Coronary artery (tissue), 2 donors: ENCODE results near the gene LMOD1.
A peak's percentile ranks its signal among the peaks of the same experiment; 100 is the strongest.
"Not testable (repeated sequence)": the region's sequence is repeated elsewhere in the genome, so short reads cannot be mapped to it uniquely, and the experiment has no call there.

ENCODE experiments used
- DNase-seq: peaks from one replicate; pipeline ENCODE4 v3.0.0-alpha.2; 2017; ENCODE audit warnings: low spot score
- H3K27ac ChIP-seq, 2 donors: fragments of 200-600 bp; sonication (generic); one replicate each; pipeline ENCODE4 v1.5.1; 2016 to 2019
- H3K4me3 ChIP-seq: fragments of 200-600 bp; sonication (generic); 2 replicates; pipeline ENCODE4 v1.5.1; 2016; ENCODE audit warnings: mild to moderate bottlenecking, moderate library complexity
- TF ChIP-seq, protein P1 (sequence below): fragments of 200-600 bp; sonication (generic); IDR thresholded peaks from one replicate; pipeline ENCODE4 v1.5.1; 2019; ENCODE audit warnings: antibody characterized with exemption

The LMOD1 gene

DNA sequence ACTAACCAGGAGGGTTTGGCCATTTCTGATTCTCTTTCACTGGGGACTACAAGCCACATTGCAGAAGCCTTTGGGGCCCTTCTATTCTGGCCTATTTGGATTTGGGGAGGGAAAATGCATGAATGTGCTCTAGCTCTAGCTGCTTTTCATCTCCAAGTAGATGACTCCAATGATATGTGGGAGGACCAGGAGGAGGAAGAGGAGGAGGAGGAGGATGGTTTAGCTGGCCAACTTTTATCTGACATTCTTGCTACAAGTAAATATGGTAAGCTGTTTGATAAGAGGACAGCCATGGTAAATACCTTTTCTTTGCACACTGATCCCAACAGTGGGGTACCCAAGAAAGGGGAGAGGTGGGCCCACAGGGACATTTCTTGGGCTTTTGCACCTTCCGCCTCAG is 71.7 kb downstream of the LMOD1 start:
- TF ChIP-seq, protein P1, sequence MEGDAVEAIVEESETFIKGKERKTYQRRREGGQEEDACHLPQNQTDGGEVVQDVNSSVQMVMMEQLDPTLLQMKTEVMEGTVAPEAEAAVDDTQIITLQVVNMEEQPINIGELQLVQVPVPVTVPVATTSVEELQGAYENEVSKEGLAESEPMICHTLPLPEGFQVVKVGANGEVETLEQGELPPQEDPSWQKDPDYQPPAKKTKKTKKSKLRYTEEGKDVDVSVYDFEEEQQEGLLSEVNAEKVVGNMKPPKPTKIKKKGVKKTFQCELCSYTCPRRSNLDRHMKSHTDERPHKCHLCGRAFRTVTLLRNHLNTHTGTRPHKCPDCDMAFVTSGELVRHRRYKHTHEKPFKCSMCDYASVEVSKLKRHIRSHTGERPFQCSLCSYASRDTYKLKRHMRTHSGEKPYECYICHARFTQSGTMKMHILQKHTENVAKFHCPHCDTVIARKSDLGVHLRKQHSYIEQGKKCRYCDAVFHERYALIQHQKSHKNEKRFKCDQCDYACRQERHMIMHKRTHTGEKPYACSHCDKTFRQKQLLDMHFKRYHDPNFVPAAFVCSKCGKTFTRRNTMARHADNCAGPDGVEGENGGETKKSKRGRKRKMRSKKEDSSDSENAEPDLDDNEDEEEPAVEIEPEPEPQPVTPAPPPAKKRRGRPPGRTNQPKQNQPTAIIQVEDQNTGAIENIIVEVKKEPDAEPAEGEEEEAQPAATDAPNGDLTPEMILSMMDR: no peak
- Histone ChIP-seq H3K4me3 (no peak overlapping the region), H3K27ac (no peak overlapping the region)
- no peak for DNase-seq

DNA sequence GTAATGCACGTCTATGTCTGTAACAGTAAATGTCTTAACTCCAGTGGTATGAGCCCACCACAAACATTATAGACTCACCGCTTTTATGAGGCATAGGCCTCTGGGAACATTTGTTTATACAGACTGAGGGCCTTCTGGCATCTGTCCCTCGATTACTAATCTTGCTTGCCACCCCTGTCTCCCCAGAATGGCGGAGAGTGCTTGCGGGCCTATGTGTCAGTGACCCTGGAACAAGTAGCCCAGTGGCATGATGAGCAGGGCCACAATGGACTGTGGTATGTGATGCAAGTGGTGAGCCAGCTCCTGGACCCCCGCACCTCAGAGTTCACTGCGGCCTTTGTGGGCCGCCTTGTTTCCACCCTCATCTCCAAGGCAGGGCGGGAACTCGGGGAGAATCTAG is 76.0 kb downstream of the LMOD1 start:
- Histone ChIP-seq H3K4me3 (no peak overlapping the region), H3K27ac (no peak overlapping the region)
- no peak for DNase-seq
- TF ChIP-seq, protein P1: no peak

DNA sequence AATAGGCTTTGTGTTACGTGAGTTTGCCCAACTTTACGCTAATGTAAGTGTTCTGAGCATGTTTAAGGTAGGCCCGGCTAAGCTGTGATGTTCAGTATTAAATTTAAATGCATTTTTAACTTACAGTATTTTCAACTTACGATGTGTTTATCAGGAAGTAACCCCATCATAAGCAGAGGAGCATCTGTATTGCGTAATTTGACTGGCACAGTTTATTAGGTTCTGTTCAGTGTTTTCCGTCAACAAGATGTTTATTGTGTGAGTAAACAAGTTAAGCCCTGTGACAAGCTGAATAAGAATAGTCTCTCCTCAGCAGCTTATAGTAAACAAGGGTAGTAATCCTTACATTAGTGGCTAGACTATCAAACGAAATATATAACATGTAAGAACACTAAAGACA is 84.9 kb downstream of the LMOD1 start:
- TF ChIP-seq, protein P1: no peak
- DNase-seq: no peak
- Histone ChIP-seq H3K4me3 (no peak overlapping the region), H3K27ac (no peak overlapping the region)

DNA sequence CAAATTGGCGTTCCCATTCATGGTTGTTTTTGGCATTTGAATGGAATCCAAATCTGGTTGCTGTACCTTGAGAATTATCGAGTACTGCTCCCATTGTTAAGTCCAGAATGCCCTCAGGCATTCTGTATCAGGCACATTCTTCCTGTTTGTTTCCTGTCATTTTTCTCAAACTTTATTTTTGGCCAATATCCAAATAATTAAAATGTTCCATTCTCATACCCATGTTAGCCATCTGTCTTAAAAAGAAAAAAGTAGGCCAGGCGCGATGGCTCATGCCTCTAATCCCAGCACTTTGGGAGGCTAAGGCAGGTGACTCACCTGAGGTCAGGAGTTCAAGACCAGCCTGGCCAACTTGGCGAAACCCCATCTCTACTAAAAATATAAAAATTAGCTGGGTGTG is 86.9 kb downstream of the LMOD1 start:
- no peak overlapping the region for H3K27ac ChIP-seq
- no peak for DNase-seq
- TF ChIP-seq, protein P1: no peak
- no peak overlapping the region for H3K4me3 ChIP-seq

DNA sequence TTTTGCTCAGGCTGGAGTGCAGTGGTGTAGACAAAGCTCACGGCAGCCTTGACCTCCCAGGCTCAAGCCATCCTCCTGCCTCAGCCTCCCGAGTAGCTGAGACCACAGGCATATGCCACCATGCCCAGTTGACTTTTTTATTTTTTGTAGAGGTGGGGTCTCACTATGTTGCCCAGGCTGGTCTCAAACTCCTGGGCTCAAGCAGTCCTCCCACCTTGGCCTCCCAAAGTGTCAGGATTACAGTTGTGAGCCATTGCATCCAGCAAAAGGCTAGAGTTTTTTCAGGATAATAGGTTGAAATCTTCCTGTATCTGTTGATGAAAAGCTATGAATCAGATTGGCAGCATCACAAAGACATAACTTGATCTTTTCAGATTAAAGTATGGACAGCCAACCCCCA is 89.6 kb downstream of the LMOD1 start:
- not testable (repeated sequence) for H3K27ac ChIP-seq, H3K4me3 ChIP-seq

DNA sequence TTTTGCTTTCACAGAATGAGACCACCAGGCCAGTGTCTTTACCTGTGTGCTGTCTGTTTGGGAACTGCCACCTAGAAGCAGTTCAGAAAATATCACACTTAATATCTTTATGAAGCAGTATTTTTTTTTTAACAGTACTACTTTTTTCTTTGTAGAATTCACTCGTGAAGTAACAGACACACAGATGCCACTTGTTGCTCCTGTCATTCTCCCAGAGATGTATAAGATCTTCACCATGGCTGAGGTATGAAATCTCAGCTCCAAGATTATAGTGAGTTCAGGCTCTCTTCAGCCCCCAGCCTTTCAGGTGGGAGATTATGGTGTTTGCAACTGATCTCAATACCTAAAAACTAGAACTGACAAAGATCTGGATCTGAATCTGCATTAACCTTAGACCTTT is 94.4 kb downstream of the LMOD1 start:
- TF ChIP-seq, protein P1: no peak
- no peak for DNase-seq
- no peak overlapping the region for H3K27ac ChIP-seq

More for the DNA sequence above, 89.6 kb downstream of the LMOD1 start:
- DNase-seq: not testable (repeated sequence)

DNA sequence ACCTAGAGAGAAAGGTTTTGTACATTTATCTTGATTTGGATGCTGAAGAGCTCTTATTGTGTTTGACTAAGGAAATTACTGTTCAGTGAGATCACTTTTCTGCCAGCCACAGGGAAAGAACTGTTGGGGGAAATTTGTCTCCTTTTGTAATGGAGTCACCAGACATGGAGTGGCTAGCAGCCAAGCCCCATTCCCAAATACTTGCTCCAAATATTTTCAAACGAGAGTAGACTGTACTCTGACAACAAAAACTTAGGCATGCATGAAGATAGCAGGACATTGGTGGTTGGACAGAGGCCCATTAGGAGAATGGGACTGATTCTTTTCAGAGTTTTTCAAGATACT is 96.3 kb downstream of the LMOD1 start:
- no peak for DNase-seq
- Histone ChIP-seq H3K4me3 (no peak overlapping the region), H3K27ac (peak overlapping the region; percentile 16 to 30)
- TF ChIP-seq, protein P1: no peak

More for the DNA sequence above, 94.4 kb downstream of the LMOD1 start:
- H3K4me3 ChIP-seq: no peak overlapping the region
